GM19099 (cell line): ENCODE measurements around the gene PSMG3.

Source experiments
- POLR2A ChIP-seq: IDR thresholded peaks from 3 replicates; pipeline ENCODE4 v1.6.1; 2011; ENCODE audit warnings: low read depth; ENCODE audit not compliant: insufficient read length; ENCODE audit errors: extremely low read depth

The PSMG3 gene

GRCh38 chr7:1569833-1570632, at the start of gene PSMG3:
PSMG3 (minus strand) TSS chr7:1570032; CDS start chr7:1569339, 693 bp downstream.
- TF ChIP-seq POLR2A = peak; percentile 91

GRCh38 chr7:1618475-1618874, 48.6 kb upstream of the PSMG3 start:
- no peak for TF ChIP-seq POLR2A

GRCh38 chr7:1617957-1618356, 48.1 kb upstream of the PSMG3 start:
- no peak for TF ChIP-seq POLR2A

- no peak for TF ChIP-seq POLR2A
Observed at GRCh38 chr7:1616741-1617140, 46.9 kb upstream of the PSMG3 start.

- TF ChIP-seq POLR2A = no peak
Observed at GRCh38 chr7:1611708-1612241, 41.9 kb upstream of the PSMG3 start.

GRCh38 chr7:1610678-1611302, 41.0 kb upstream of the PSMG3 start:
- no peak for TF ChIP-seq POLR2A

GRCh38 chr7:1610013-1610677, 40.3 kb upstream of the PSMG3 start:
- no peak for TF ChIP-seq POLR2A

- no peak for TF ChIP-seq POLR2A
Observed at GRCh38 chr7:1609023-1609422, 39.2 kb upstream of the PSMG3 start.

- no peak for TF ChIP-seq POLR2A
Observed at GRCh38 chr7:1608318-1608717, 38.5 kb upstream of the PSMG3 start.

- TF ChIP-seq POLR2A = no peak
Observed at GRCh38 chr7:1607696-1608095, 37.9 kb upstream of the PSMG3 start.

- TF ChIP-seq POLR2A = no peak
Observed at GRCh38 chr7:1607001-1607400, 37.2 kb upstream of the PSMG3 start.

GRCh38 chr7:1604383-1604782, 34.6 kb upstream of the PSMG3 start:
- no peak for TF ChIP-seq POLR2A

GRCh38 chr7:1603346-1604225, 33.8 kb upstream of the PSMG3 start:
- TF ChIP-seq POLR2A = no peak

- no peak for TF ChIP-seq POLR2A
Observed at GRCh38 chr7:1602386-1602785, 32.6 kb upstream of the PSMG3 start.

GRCh38 chr7:1601956-1602355, 32.1 kb upstream of the PSMG3 start:
- TF ChIP-seq POLR2A = no peak
